ENCODE measurements around the gene SFTA2. TPM values are rescaled to one million over a fixed set of nuclear protein-coding genes. Genes with fewer than 3 reads are reported as not detected.

SFTA2 gene
- total and polyA plus RNA-seq, 8 donors, result 2.8 to 94.7 (median 15.2) TPM; not detected in 3

DNA sequence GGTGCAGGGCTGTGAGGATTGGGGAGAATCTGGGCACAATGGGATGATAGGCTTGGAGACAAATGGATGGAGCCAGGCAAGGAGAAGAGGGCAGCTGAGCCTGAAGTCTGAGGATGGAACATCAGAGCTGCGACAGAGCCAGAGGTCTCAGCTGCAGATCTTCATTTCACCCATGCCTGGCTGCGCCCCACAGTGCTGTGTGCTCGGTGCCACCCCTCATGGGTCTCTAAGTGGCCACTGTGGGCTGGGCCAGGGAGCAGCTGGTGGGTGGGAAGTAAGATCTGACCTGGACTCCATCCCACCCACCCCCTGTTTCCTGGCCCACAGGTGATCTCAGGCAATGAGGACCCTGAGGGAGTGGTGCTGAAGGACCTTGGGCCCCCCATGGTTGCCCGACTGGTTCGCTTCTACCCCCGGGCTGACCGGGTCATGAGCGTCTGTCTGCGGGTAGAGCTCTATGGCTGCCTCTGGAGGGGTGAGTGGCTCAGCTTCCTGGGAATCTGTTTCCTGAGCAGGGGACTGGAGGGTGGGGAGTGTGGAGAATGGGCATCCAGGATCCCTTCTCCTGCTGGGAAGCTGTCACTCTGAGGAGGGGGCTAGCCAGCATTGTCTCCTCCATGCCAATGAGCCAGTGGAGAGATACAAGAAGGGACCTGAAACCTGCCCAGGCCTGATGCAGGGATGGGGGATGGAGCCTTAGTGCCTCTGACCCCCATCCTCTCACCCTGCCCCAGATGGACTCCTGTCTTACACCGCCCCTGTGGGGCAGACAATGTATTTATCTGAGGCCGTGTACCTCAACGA lies 41.1 kb downstream of the SFTA2 start:
- no peak for DNase-seq
- 71 to 85% (median 81%) methylated on average over 10 to 12 of the region's 12 CpGs for WGBS, 5 donors
- TF ChIP-seq EP300 (IDR thresholded peaks at IDR 0.05), result no peak
- TF ChIP-seq, protein P1, sequence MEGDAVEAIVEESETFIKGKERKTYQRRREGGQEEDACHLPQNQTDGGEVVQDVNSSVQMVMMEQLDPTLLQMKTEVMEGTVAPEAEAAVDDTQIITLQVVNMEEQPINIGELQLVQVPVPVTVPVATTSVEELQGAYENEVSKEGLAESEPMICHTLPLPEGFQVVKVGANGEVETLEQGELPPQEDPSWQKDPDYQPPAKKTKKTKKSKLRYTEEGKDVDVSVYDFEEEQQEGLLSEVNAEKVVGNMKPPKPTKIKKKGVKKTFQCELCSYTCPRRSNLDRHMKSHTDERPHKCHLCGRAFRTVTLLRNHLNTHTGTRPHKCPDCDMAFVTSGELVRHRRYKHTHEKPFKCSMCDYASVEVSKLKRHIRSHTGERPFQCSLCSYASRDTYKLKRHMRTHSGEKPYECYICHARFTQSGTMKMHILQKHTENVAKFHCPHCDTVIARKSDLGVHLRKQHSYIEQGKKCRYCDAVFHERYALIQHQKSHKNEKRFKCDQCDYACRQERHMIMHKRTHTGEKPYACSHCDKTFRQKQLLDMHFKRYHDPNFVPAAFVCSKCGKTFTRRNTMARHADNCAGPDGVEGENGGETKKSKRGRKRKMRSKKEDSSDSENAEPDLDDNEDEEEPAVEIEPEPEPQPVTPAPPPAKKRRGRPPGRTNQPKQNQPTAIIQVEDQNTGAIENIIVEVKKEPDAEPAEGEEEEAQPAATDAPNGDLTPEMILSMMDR (IDR thresholded peaks at IDR 0.05), result no peak
- no peak for TF ChIP-seq POLR2AphosphoS5 (IDR thresholded peaks at IDR 0.05)
- no peak for TF ChIP-seq POLR2A (IDR thresholded peaks at IDR 0.05)
- Histone ChIP-seq H3K4me1 (peaks cover 12 to 48% (median 26%) of the 10 kb centered on the region in 4 donors), H3K27ac (peak overlapping the region in 1 of 5 donors; percentile 46), H3K36me3 (peaks cover 39 to 74% (median 73%) of the 10 kb centered on the region in 4 donors), H3K4me3 (no peak overlapping the region), H3K9me3 (no peaks in the 10 kb centered on the region), H3K27me3 (no peaks in the 10 kb centered on the region)
- intact Hi-C loops (cut with DNase I; ENCODE audit: low total_unique reads), result no loop called here

- intact Hi-C loops (cut with DNase I; ENCODE audit: low total_unique reads), result no loop called here
Measured at GRCh38 chr6:30889921-30890645, 41.9 kb downstream of the SFTA2 start.

GRCh38 chr6:30889496-30889885 lies 42.5 kb downstream of the SFTA2 start:
- H3K27me3 ChIP-seq, result peaks cover 0 to 4% (median 0%) of the 10 kb centered on the region in 3 donors
- WGBS, 5 donors, result 64 to 83% (median 71%) methylated on average over 4 of the region's 4 CpGs
- intact Hi-C loops (cut with DNase I; ENCODE audit: low total_unique reads), result no loop called here
- H3K36me3 ChIP-seq, result peaks cover 33 to 61% (median 59%) of the 10 kb centered on the region in 4 donors
- no peaks in the 10 kb centered on the region for H3K9me3 ChIP-seq
- H3K4me3 ChIP-seq, result no peak overlapping the region
- no peak for DNase-seq
- peak overlapping the region in 1 of 5 donors; percentile 46 for H3K27ac ChIP-seq
- peaks cover 24 to 60% (median 40%) of the 10 kb centered on the region in 4 donors for H3K4me1 ChIP-seq
- TF ChIP-seq EP300 (IDR thresholded peaks at IDR 0.05), result no peak
- TF ChIP-seq, protein P1 (IDR thresholded peaks at IDR 0.05), result no peak
- no peak for TF ChIP-seq POLR2AphosphoS5 (IDR thresholded peaks at IDR 0.05)
- TF ChIP-seq POLR2A (IDR thresholded peaks at IDR 0.05), result no peak

More at GRCh38 chr6:30889921-30890645, 41.9 kb downstream of the SFTA2 start:
- peaks cover 0 to 3% (median 0%) of the 10 kb centered on the region in 3 donors for H3K27me3 ChIP-seq
- peaks cover 20 to 56% (median 34%) of the 10 kb centered on the region in 4 donors for H3K4me1 ChIP-seq
- H3K9me3 ChIP-seq, result no peaks in the 10 kb centered on the region
- 59 to 75% (median 68%) methylated on average over 14 of the region's 14 CpGs for WGBS, 5 donors
- H3K4me3 ChIP-seq, result no peak overlapping the region
- DNase-seq, result peak in 1 of 2 donors; percentile 68
- H3K27ac ChIP-seq, result peak overlapping the region in 1 of 5 donors; percentile 46
- TF ChIP-seq POLR2AphosphoS5 (IDR thresholded peaks at IDR 0.05) (no peak), POLR2A (IDR thresholded peaks at IDR 0.05) (no peak), EP300 (IDR thresholded peaks at IDR 0.05) (no peak)
- TF ChIP-seq, protein P1 (IDR thresholded peaks at IDR 0.05), result no peak
- peaks cover 33 to 67% (median 65%) of the 10 kb centered on the region in 4 donors for H3K36me3 ChIP-seq

DNA sequence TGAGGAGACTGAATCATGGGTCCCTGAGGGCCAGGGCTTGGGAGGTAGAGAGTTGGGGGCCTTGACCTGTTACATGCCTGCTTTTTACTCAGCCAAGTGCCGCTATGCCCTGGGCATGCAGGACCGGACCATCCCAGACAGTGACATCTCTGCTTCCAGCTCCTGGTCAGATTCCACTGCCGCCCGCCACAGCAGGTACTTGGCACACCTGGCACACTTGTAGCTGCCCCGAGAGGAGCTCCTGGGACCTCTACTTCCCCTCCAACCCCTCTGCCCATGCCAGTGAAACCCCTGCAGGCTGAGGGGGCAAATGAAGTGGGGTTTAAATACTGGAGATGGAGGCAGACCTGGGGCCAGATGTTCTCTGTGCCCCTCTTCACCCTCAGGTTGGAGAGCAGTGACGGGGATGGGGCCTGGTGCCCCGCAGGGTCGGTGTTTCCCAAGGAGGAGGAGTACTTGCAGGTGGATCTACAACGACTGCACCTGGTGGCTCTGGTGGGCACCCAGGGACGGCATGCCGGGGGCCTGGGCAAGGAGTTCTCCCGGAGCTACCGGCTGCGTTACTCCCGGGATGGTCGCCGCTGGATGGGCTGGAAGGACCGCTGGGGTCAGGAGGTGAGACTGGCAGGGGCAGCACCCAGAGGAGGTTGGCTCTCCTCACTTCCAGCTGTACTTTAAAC lies 43.0 kb downstream of the SFTA2 start:
- H3K27ac ChIP-seq, result no peak overlapping the region
- intact Hi-C loops (cut with DNase I; ENCODE audit: low total_unique reads), result no loop called here

More for the DNA sequence above, 43.0 kb downstream of the SFTA2 start:
- 80 to 92% (median 84%) methylated on average over 3 to 18 of the region's 18 CpGs for WGBS, 5 donors
- Histone ChIP-seq H3K36me3 (peaks cover 29 to 55% (median 54%) of the 10 kb centered on the region in 4 donors), H3K27me3 (peaks cover 0 to 4% (median 0%) of the 10 kb centered on the region in 3 donors), H3K4me3 (no peak overlapping the region), H3K4me1 (peaks cover 24 to 61% (median 41%) of the 10 kb centered on the region in 4 donors), H3K9me3 (no peaks in the 10 kb centered on the region)
- DNase-seq, result no peak
- no peak for TF ChIP-seq EP300 (IDR thresholded peaks at IDR 0.05)
- TF ChIP-seq, protein P1 (IDR thresholded peaks at IDR 0.05), result no peak
- TF ChIP-seq POLR2A (IDR thresholded peaks at IDR 0.05), result no peak
- no peak for TF ChIP-seq POLR2AphosphoS5 (IDR thresholded peaks at IDR 0.05)
